Mucosa of stomach (tissue), 1 donor: ENCODE data around the gene QRFP.
"Not testable (repeated sequence)": the region's sequence is repeated elsewhere in the genome, so short reads cannot be mapped to it uniquely, and the experiment has no call there.

Experiments
- H3K27me3 ChIP-seq: one replicate; pipeline ENCODE4 v1.7.0; 2013; ENCODE audit warnings: mild to moderate bottlenecking, low read length; ENCODE audit not compliant: control insufficient read depth, insufficient read depth
- H3K36me3 ChIP-seq: one replicate; pipeline ENCODE4 v1.7.0; 2013; ENCODE audit warnings: low read length; ENCODE audit not compliant: control insufficient read depth, insufficient read depth
- H3K4me1 ChIP-seq: one replicate; pipeline ENCODE4 v1.7.0; 2013; ENCODE audit warnings: mild to moderate bottlenecking, low read length; ENCODE audit not compliant: control insufficient read depth, insufficient read depth
- H3K4me3 ChIP-seq: one replicate; pipeline ENCODE4 v1.7.0; 2013; ENCODE audit warnings: low read length
- H3K9ac ChIP-seq: one replicate; pipeline ENCODE4 v1.7.0; 2013; ENCODE audit warnings: mild to moderate bottlenecking, low read length, moderate library complexity
- H3K9me3 ChIP-seq: one replicate; pipeline ENCODE4 v1.7.0; 2013; ENCODE audit warnings: mild to moderate bottlenecking, low read length, moderate library complexity; ENCODE audit not compliant: control insufficient read depth
- donor health status: Pancreatic carcinoma.

The QRFP gene

DNA sequence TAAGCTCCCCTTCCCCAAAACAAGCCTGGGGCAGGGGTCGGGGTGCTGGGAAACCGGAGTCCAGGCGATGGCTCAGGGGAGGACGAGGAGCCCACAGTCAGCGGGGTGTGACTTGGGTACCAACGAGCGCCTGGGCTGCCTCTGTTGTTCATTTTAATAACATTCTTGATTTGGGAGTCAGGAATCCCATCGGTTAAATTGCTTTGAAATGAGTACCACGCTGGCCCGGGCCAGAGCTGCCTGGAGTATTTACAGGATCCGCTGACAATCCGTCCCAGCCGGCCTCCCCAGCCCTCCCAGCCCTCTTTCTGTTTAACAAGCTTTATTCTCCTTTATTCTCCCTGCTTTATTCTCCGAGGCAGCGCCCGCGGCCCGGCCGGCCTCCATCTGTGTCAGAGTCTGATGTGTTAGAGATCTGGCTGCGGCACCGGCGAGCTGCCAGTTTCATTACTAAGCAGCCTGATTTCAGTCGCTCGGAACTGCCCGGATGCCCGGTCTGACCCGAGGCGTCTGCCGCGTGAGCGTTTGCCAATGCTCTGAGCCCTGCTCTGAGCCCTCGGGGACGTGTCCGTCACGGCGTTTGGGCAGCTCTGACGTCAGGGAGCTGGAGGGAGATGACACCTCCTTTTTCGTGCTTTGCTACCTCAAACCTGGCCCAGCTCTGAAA, 16.5 kb upstream of the QRFP start:
- H3K9ac ChIP-seq = no peak overlapping the region
- H3K36me3 ChIP-seq = no peaks in the 10 kb centered on the region
- H3K4me3 ChIP-seq = no peak overlapping the region
- no peaks in the 10 kb centered on the region for H3K9me3 ChIP-seq
- peaks cover 26% of the 10 kb centered on the region for H3K27me3 ChIP-seq
- H3K4me1 ChIP-seq = peaks cover 4% of the 10 kb centered on the region

- H3K27me3 ChIP-seq = peaks cover 24% of the 10 kb centered on the region
- H3K4me3 ChIP-seq = no peak overlapping the region
- H3K36me3 ChIP-seq = no peaks in the 10 kb centered on the region
- no peaks in the 10 kb centered on the region for H3K9me3 ChIP-seq
- H3K4me1 ChIP-seq = peaks cover 4% of the 10 kb centered on the region
- H3K9ac ChIP-seq = no peak overlapping the region
Measured at GRCh38 chr9:130911254-130912049, 14.8 kb upstream of the QRFP start.

GRCh38 chr9:130910670-130911069, 14.1 kb upstream of the QRFP start:
- not testable (repeated sequence) for H3K9me3 ChIP-seq, H3K9ac ChIP-seq, H3K36me3 ChIP-seq, H3K4me1 ChIP-seq, H3K4me3 ChIP-seq
- peaks cover 27% of the 10 kb centered on the region for H3K27me3 ChIP-seq

- not testable (repeated sequence) for H3K4me1 ChIP-seq, H3K9ac ChIP-seq
- peaks cover 29% of the 10 kb centered on the region for H3K27me3 ChIP-seq
Measured at GRCh38 chr9:130910041-130910440, 13.4 kb upstream of the QRFP start.

GRCh38 chr9:130908878-130909355, 12.3 kb upstream of the QRFP start:
- H3K27me3 ChIP-seq = peaks cover 27% of the 10 kb centered on the region

More at GRCh38 chr9:130910041-130910440, 13.4 kb upstream of the QRFP start:
- H3K36me3 ChIP-seq, H3K4me3 ChIP-seq, H3K9me3 ChIP-seq: not testable (repeated sequence)

DNA sequence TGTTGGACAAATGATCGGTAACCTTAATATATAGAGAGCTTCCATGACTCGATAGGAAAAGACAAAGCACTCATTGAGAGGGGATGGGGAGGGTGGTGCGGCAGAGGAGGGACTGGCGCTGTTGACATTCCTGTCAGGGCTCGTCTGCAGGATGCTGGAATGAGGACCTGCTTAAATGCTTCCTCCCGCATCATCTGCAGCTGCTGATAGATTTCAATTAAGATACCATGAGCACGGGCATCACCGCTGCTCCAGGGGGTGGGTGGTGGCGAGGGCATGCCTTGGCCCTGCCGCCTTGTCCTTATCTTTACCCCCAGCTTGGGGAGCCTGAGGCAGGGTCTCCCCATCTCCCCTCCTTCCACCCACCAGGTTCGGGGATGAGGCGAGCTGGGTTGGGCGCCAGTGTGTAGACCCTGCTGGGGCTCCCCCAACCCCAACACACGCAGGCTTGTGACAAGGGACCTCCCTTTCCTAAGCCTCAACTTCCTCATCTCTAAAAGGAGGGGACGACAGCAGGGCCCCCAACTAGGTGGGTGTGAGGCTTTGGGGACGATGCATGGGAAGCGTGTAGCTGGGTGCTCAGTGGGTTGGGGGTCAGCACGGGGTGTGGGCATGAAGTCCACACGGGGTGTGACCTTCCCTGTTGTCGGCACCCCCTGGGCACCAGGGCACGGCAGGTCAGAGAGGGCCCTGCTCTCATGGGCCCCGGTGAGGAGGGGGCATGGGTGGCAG, 11.7 kb upstream of the QRFP start:
- H3K9ac ChIP-seq = no peak overlapping the region
- peaks cover 21% of the 10 kb centered on the region for H3K27me3 ChIP-seq
- no peaks in the 10 kb centered on the region for H3K36me3 ChIP-seq
- no peak overlapping the region for H3K4me3 ChIP-seq
- peaks cover 4% of the 10 kb centered on the region for H3K4me1 ChIP-seq
- no peaks in the 10 kb centered on the region for H3K9me3 ChIP-seq

More at GRCh38 chr9:130908878-130909355, 12.3 kb upstream of the QRFP start:
- H3K9ac ChIP-seq = no peak overlapping the region
- peaks cover 4% of the 10 kb centered on the region for H3K4me1 ChIP-seq
- H3K4me3 ChIP-seq = no peak overlapping the region
- no peaks in the 10 kb centered on the region for H3K9me3 ChIP-seq
- H3K36me3 ChIP-seq = no peaks in the 10 kb centered on the region

- Histone ChIP-seq H3K4me1 (no peaks in the 10 kb centered on the region), H3K4me3 (no peak overlapping the region), H3K36me3 (no peaks in the 10 kb centered on the region), H3K9ac (no peak overlapping the region), H3K27me3 (peaks cover 25% of the 10 kb centered on the region), H3K9me3 (no peaks in the 10 kb centered on the region)
Measured at GRCh38 chr9:130906735-130907416, 10.3 kb upstream of the QRFP start.

DNA sequence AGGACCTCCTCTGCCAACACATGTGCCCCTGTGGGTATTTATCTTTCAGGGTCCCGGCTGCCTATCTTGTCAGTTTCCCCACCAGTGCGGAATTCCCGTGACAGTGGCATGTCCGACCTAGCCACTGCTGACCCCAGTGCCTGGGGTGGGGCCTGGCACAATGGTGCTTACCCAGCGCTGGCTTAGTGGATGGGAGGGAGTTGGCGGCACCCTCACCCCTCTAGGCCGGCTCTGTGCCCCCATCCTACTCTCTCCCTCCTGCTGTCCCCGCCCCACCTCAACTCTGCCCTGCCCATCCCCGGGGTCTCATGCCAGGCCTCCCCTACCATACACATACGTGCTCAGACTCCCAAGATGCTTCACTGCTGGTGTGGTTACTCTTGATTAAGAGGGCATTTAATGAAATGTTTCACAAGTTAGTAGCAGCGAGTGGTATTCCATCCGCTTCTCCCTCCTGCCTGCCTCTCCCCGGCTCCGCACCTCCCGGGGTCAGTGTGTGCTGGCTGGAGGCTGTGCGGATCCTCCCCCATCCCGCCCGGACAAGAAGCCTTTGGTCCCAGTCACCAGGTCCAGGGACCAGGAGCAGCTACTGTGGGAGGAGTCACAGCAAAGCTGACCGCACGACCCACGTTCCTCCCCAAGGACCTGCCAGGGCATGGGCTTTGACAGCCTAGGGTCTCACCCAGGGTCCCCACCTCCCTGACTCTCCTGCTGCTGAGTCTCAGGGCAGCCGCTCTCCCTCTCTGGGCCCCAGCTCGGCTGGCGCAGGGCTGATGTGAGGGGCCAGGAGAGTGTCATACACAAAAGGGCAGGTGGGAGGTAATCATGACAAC, 9.5 kb upstream of the QRFP start:
- no peaks in the 10 kb centered on the region for H3K36me3 ChIP-seq
- no peaks in the 10 kb centered on the region for H3K4me1 ChIP-seq
- peaks cover 23% of the 10 kb centered on the region for H3K27me3 ChIP-seq
- H3K9ac ChIP-seq = no peak overlapping the region
- H3K4me3 ChIP-seq = no peak overlapping the region
- H3K9me3 ChIP-seq = no peaks in the 10 kb centered on the region

DNA sequence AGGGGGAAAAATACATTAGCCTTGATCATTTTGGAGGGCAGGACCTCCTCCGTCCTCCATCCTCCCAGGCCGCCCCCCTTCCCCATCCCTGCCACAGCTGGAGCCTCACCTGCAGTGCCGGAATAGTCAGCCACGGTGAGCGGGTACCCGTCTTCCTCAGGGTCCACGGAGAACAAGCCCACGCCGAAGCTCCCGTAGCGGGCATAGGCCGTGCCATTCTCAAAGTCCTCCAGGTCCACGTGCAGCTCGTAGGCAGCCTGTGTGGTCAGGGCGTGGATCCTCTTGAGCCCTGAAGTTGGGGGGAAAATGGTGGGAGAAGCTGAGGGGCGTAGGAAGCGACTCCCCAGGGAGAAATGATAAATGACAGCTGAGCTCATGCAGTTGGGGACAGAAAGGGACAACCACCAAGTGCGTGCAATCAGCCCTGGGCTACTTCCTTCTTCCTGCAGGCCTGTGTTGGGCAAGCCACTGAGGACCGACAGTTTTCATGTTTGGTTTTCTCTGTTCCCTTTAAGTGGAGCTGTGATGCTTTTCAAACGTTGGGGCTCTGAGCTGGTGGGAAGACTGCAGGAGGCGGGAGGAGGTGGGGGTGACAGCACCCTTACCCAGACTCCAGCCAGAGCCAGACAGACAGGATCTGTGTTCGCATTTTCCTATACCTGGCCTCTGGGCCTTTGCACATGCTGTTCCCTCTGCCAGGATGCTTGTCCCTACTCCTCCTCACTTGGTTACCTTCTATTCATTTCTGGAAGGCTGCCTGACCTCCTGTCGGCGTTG, 8.7 kb upstream of the QRFP start:
- Histone ChIP-seq H3K4me1 (no peaks in the 10 kb centered on the region), H3K36me3 (no peaks in the 10 kb centered on the region), H3K4me3 (no peak overlapping the region), H3K27me3 (peaks cover 23% of the 10 kb centered on the region), H3K9me3 (no peaks in the 10 kb centered on the region), H3K9ac (no peak overlapping the region)

DNA sequence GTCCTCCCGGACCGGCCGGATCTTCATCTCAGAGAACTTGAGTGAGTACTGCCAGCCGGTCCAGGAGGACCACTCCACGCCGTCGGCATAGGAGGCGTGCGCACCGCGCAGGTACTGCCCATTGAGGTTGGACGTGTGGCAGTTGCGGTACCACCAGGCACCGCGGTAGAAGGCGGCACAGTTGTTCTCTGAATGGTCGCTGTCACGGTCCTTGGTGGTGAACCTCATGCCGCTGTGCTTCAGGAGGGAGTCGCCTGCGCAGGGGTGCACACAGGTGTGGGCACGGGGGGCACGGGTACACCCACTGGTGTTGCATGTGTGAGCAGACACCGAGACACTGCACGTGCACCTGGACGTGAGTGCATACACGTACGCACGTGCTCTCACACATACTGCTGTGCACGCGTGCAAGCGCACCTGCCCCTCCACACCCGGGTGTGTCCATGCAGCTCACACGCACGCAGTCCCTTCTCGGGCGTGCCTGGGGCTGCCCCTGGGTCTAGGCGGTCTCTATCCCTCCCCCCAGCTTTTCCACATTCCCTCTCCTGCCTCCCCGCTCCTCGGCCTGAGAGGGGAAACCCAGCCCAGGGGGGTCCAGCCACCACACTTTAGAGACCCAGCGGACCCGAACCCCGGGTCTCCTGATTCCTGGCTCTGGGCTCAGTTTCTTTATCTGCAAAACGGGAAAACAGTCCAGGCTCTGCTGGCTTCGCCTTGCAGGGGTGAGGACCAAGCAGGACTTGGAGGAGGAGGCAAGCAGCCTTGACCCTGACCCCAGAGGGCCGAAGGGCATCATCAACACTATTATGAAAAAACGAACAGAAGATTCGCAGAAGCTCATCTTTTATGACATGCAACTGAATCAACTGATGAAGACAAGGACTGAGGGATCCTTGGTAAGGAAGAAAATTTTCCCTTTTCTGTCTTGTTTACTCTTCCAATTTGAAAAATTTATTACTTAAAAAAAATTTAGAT, 7.7 kb upstream of the QRFP start:
- Histone ChIP-seq H3K27me3 (peaks cover 31% of the 10 kb centered on the region), H3K4me1 (no peaks in the 10 kb centered on the region), H3K9ac (no peak overlapping the region), H3K9me3 (no peaks in the 10 kb centered on the region), H3K36me3 (no peaks in the 10 kb centered on the region), H3K4me3 (no peak overlapping the region)
